Upper lobe of right lung (tissue), 1 donor: Measurements from ENCODE around the gene CELSR1. TPM values are rescaled to one million over a fixed set of nuclear protein-coding genes. Genes with fewer than 3 reads are reported as not detected.

Experiments used
- ATAC-seq: fragments of 200-7000 bp; cut with Tn5 transposase; one replicate; pipeline ENCODE4 v1.9.1; 2020; ENCODE audit warnings: mild to moderate bottlenecking, moderate library complexity
- DNase-seq: peaks from one replicate; pipeline ENCODE4 v3.0.0-alpha.2; 2020
- H3K27ac ChIP-seq: fragments of 200-600 bp; one replicate; pipeline ENCODE4 v1.8.0; 2022
- H3K27me3 ChIP-seq: fragments of 200-600 bp; one replicate; pipeline ENCODE4 v1.8.0; 2022; ENCODE audit warnings: mild to moderate bottlenecking
- H3K36me3 ChIP-seq: fragments of 200-600 bp; one replicate; pipeline ENCODE4 v1.8.0; 2022
- H3K4me1 ChIP-seq: fragments of 200-600 bp; one replicate; pipeline ENCODE4 v1.8.0; 2022
- H3K4me3 ChIP-seq: fragments of 200-600 bp; one replicate; pipeline ENCODE4 v1.8.0; 2022; ENCODE audit warnings: mild to moderate bottlenecking
- H3K9me3 ChIP-seq: fragments of 200-600 bp; one replicate; pipeline ENCODE4 v1.8.0; 2022
- CTCF ChIP-seq: fragments of 200-600 bp; IDR thresholded peaks from one replicate; pipeline ENCODE4 v1.8.0; 2022; ENCODE audit warnings: antibody characterized with exemption
- intact Hi-C: fragments of 100-400 bp; cut with DNase I; formaldehyde crosslinking; loops from one replicate; pipeline ENCODE4 v1.11.0; 2022
- total RNA-seq: library from RNA; stranded (reverse); fragmentation: NEBNext Ultra II Directional; extraction: Animal tissue kit (Norgen Biotek cat#: 25700); gene quantifications from one replicate; pipeline ENCODE4 v1.2.1, GENCODE V29; 2021
- donor health status: DM: no; HTN: yes; CAD: no; lungs with severe emphysema.

CELSR1 gene
- total RNA-seq, 1 donor from 2014 or later: 53.5 TPM

- no peak for TF ChIP-seq CTCF
- Histone ChIP-seq H3K9me3 (no peaks in the 10 kb centered on the region), H3K36me3 (no peaks in the 10 kb centered on the region), H3K27ac (no peak overlapping the region), H3K27me3 (no peaks in the 10 kb centered on the region), H3K4me3 (no peak overlapping the region), H3K4me1 (peaks cover 7% of the 10 kb centered on the region)
- DNase-seq: no peak
- intact Hi-C loops: no loop called here
- no peak for ATAC-seq
Measured at GRCh38 chr22:46460857-46461256, 76.6 kb downstream of the CELSR1 start.

GRCh38 chr22:46459347-46460065 is 77.9 kb downstream of the CELSR1 start:
- no peak for ATAC-seq
- H3K4me1 ChIP-seq: no peaks in the 10 kb centered on the region
- no peak for DNase-seq
- H3K36me3 ChIP-seq: no peaks in the 10 kb centered on the region
- H3K27ac ChIP-seq: no peak overlapping the region
- no peaks in the 10 kb centered on the region for H3K27me3 ChIP-seq
- no peaks in the 10 kb centered on the region for H3K9me3 ChIP-seq
- intact Hi-C loops: no loop called here
- H3K4me3 ChIP-seq: no peak overlapping the region
- TF ChIP-seq CTCF: no peak

GRCh38 chr22:46458525-46458924 is 78.9 kb downstream of the CELSR1 start:
- no peak for DNase-seq
- ATAC-seq: no peak

GRCh38 chr22:46457502-46458488 is 79.6 kb downstream of the CELSR1 start:
- ATAC-seq (no peak), DNase-seq (no peak)
- no peaks in the 10 kb centered on the region for H3K36me3 ChIP-seq
- H3K4me1 ChIP-seq: peaks cover 8% of the 10 kb centered on the region
- no peak for TF ChIP-seq CTCF
- no peak overlapping the region for H3K4me3 ChIP-seq
- no peak overlapping the region for H3K27ac ChIP-seq
- H3K27me3 ChIP-seq: no peaks in the 10 kb centered on the region
- intact Hi-C loops: no loop called here
- no peaks in the 10 kb centered on the region for H3K9me3 ChIP-seq

More at GRCh38 chr22:46458525-46458924, 78.9 kb downstream of the CELSR1 start:
- no peak for TF ChIP-seq CTCF
- intact Hi-C loops: no loop called here
- Histone ChIP-seq H3K4me1 (peaks cover under 1% of the 10 kb centered on the region), H3K27me3 (no peaks in the 10 kb centered on the region), H3K36me3 (no peaks in the 10 kb centered on the region), H3K9me3 (no peaks in the 10 kb centered on the region), H3K27ac (no peak overlapping the region), H3K4me3 (no peak overlapping the region)

GRCh38 chr22:46456818-46457163 is 80.6 kb downstream of the CELSR1 start:
- intact Hi-C loops: no loop called here
- TF ChIP-seq CTCF: no peak
- H3K27ac ChIP-seq: no peak overlapping the region
- no peaks in the 10 kb centered on the region for H3K9me3 ChIP-seq
- no peaks in the 10 kb centered on the region for H3K27me3 ChIP-seq
- no peak for DNase-seq
- H3K4me3 ChIP-seq: no peak overlapping the region
- no peak for ATAC-seq
- H3K4me1 ChIP-seq: peaks cover 10% of the 10 kb centered on the region
- H3K36me3 ChIP-seq: no peaks in the 10 kb centered on the region
